T-helper 1 cell treated with Interleukin-12 subunit alpha and Interleukin-12 subunit beta and Interleukin-4 antibody, amounts not matched to agents 30 ng/mL and 1 ng/mL, for 36 hours (primary cell): ENCODE measurements around the gene ADAM20. TPM values are rescaled to one million over a fixed set of nuclear protein-coding genes. Genes with fewer than 3 reads are reported as not detected.

ENCODE experiments used
- total RNA-seq: library from RNA; stranded (reverse); gene quantifications from 2 replicates; pipeline ENCODE4 v1.2.3, GENCODE V29; 2022

ADAM20 gene
- total RNA-seq, 1 donor from 2014 or later = 0.56 TPM

Other genes with a start within 250 kb of the ADAM20 start
- 44.1 and 53.2 TPM in 2 replicates for gene COX16, start 175.3 kb downstream of the ADAM20 start, total RNA-seq
- 7.8 and 8.1 TPM in 2 replicates for gene SYNJ2BP, start 117.9 kb downstream of the ADAM20 start, total RNA-seq
- not detected in 2 replicates for gene ADAM21, start 82.8 kb downstream of the ADAM20 start, total RNA-seq
- gene MED6, start 65.7 kb upstream of the ADAM20 start, total RNA-seq = 50.8 and 52.7 TPM in 2 replicates
- 12.5 and 13.0 TPM in 2 replicates for gene TTC9, start 106.9 kb upstream of the ADAM20 start, total RNA-seq